Right lobe of liver (tissue), 4 donors: ENCODE data around the gene SNAP25.

Experiments
- POLR2A ChIP-seq: fragments of 450-650 bp; IDR thresholded peaks from one replicate; pipeline ENCODE4 v1.6.1; 2017; ENCODE audit warnings: antibody characterized with exemption, mild to moderate bottlenecking
- TF ChIP-seq, protein P1 (sequence below), 4 donors: fragments of 200-600 bp in 3 of 4; fragments of 450-650 bp in 1 of 4; IDR thresholded peaks; one replicate each; pipeline versions ENCODE4 v1.5.1 to v1.8.0; 2016 to 2022; ENCODE audit warnings: antibody characterized with exemption in 4 of 4, mild to moderate bottlenecking in 2 of 4
- donor health status: DM: no; HTN: no; CAD: no.
- donor health status: DM: no; HTN: no; CAD: no.
- donor health status: DM: no; HTN: yes; CAD: no.

DNA sequence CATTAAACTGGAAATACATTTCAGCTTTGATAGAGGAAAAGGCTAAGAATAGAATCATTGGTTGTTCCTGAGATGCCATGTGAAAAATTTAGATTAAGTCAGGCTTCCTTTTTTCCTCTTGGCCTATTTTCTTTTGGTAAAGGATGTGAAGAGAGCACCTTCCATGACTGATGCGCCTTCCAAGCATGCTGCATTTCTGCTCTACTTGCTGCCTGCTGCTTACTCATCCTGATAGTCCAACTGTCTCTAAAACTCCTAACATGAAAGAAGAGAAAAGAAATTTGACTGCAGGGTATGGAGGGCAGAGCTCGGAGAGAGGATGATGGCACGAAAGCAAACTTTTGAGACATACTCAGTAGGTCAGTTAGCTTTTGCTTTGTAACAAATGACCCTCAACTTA lies 28.8 kb downstream of the SNAP25 start:
- TF ChIP-seq, protein P1, sequence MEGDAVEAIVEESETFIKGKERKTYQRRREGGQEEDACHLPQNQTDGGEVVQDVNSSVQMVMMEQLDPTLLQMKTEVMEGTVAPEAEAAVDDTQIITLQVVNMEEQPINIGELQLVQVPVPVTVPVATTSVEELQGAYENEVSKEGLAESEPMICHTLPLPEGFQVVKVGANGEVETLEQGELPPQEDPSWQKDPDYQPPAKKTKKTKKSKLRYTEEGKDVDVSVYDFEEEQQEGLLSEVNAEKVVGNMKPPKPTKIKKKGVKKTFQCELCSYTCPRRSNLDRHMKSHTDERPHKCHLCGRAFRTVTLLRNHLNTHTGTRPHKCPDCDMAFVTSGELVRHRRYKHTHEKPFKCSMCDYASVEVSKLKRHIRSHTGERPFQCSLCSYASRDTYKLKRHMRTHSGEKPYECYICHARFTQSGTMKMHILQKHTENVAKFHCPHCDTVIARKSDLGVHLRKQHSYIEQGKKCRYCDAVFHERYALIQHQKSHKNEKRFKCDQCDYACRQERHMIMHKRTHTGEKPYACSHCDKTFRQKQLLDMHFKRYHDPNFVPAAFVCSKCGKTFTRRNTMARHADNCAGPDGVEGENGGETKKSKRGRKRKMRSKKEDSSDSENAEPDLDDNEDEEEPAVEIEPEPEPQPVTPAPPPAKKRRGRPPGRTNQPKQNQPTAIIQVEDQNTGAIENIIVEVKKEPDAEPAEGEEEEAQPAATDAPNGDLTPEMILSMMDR (IDR thresholded peaks at IDR 0.05), result no peak
- TF ChIP-seq POLR2A, result no peak
